AG04449 (cell line): ENCODE results near the gene PRM1.

Experiments
- CTCF ChIA-PET: fragments of 350-600 bp; formaldehyde crosslinking; extraction: SDS; loops from one replicate; lab custom pipeline; 2021; ENCODE audit warnings: antibody characterized with exemption; lab: Yijun Ruan, JAX
- POLR2A ChIA-PET: fragments of 400-600, 350-600 bp; formaldehyde crosslinking; extraction: SDS; loops from one replicate; lab custom pipeline; 2020; ENCODE audit warnings: antibody characterized with exemption, inconsistent platforms; lab: Yijun Ruan, JAX
- DNase-seq: peaks from one replicate; pipeline ENCODE4 v3.0.0-alpha.2; 2010; ENCODE audit warnings: low read depth, low spot score
- H3K4me3 ChIP-seq: 2 replicates; pipeline ENCODE4 v1.5.1; 2011; ENCODE audit warnings: low read depth, mild to moderate bottlenecking, control low read depth, low read length
- CTCF ChIP-seq: IDR thresholded peaks from one replicate; pipeline ENCODE4 v1.5.1; 2011; ENCODE audit warnings: mild to moderate bottlenecking, moderate library complexity, low read length, control low read depth, inconsistent platforms; ENCODE audit not compliant: insufficient read depth; ENCODE audit errors: missing control alignments

The PRM1 gene

GRCh38 chr16:11289202-11289601 is 8.1 kb upstream of the PRM1 start:
- TF ChIP-seq CTCF, result no peak
- CTCF ChIA-PET, result interaction anchor here (1.1 kb wide), 1 partner anchor 107 kb away, joined by 3 read pairs; no protein-coding TSS in a partner anchor
- DNase-seq, result no peak
- POLR2A ChIA-PET, result no interaction called here
- H3K4me3 ChIP-seq, result no peak overlapping the region

- H3K4me3 ChIP-seq, result no peak overlapping the region
- no peak for DNase-seq
- ChIA-PET POLR2A (no interaction called here), CTCF (interaction anchor here (1.0 to 1.5 kb wide), 3 partner anchors 16 to 322 kb away, joined by 3 to 6 read pairs (median 4); partner anchors contain the start of gene TNP2)
- TF ChIP-seq CTCF, result no peak
These were observed 4.7 kb upstream of the PRM1 start for GRCh38 chr16:11285842-11286241.

- H3K4me3 ChIP-seq, result no peak overlapping the region
- CTCF ChIA-PET, result interaction anchor here (1.5 to 2.1 kb wide), 2 partner anchors 10 to 112 kb away, joined by 3 to 8 read pairs; partner anchors contain the start of gene PRM3
- DNase-seq, result no peak
- no peak for TF ChIP-seq CTCF
- POLR2A ChIA-PET, result no interaction called here
These were observed 2.7 kb upstream of the PRM1 start for GRCh38 chr16:11283820-11284248.

GRCh38 chr16:11278681-11279628 is 2.2 kb downstream of the PRM1 start:
- CTCF ChIA-PET, result interaction anchor here (0.6 to 1.6 kb wide), 3 partner anchors 22 to 80 kb away, joined by 3 to 5 read pairs (median 4); no protein-coding TSS in a partner anchor
- H3K4me3 ChIP-seq, result no peak overlapping the region
- TF ChIP-seq CTCF, result no peak
- DNase-seq, result no peak
- POLR2A ChIA-PET, result no interaction called here

- no peak overlapping the region for H3K4me3 ChIP-seq
- CTCF ChIA-PET, result interaction anchor here (1.0 to 1.2 kb wide), 3 partner anchors 17 to 79 kb away, joined by 3 to 4 read pairs (median 3); no protein-coding TSS in a partner anchor
- no peak for DNase-seq
- POLR2A ChIA-PET, result no interaction called here
- no peak for TF ChIP-seq CTCF
These were observed 3.4 kb downstream of the PRM1 start for GRCh38 chr16:11277607-11278337.
